ENCODE data around the gene ALOX15.
A peak's percentile ranks its signal among the peaks of the same experiment; 100 is the strongest.

Gene ALOX15

DNA sequence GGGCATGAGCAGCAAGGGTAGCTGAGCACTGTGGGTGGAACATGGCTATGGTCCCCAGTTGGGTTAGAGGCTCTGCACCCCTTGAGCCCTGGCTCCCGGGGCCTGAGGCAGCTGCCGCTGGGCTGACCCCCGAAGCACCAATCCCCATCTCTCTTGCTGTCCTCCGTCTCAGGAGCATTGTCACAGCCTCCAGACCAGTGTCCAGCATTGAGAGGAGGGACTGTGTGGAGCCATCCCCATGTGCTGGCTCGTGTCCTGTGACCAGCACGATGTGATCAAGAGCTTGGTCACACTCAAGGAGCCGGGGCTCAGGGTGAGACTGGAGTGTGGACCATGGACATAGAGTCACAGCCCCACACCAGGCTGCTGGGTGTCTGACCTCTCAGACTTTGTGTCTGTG is 54.3 kb downstream of the ALOX15 start:
- DNase-seq (ENCODE audit: insufficient read length, low spot score) (no peak), FAIRE-seq (no peak)
- TF ChIP-seq, protein P1, sequence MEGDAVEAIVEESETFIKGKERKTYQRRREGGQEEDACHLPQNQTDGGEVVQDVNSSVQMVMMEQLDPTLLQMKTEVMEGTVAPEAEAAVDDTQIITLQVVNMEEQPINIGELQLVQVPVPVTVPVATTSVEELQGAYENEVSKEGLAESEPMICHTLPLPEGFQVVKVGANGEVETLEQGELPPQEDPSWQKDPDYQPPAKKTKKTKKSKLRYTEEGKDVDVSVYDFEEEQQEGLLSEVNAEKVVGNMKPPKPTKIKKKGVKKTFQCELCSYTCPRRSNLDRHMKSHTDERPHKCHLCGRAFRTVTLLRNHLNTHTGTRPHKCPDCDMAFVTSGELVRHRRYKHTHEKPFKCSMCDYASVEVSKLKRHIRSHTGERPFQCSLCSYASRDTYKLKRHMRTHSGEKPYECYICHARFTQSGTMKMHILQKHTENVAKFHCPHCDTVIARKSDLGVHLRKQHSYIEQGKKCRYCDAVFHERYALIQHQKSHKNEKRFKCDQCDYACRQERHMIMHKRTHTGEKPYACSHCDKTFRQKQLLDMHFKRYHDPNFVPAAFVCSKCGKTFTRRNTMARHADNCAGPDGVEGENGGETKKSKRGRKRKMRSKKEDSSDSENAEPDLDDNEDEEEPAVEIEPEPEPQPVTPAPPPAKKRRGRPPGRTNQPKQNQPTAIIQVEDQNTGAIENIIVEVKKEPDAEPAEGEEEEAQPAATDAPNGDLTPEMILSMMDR (IDR thresholded peaks at IDR 0.05; ENCODE audit: insufficient read depth, missing control alignments) = no peak

DNA sequence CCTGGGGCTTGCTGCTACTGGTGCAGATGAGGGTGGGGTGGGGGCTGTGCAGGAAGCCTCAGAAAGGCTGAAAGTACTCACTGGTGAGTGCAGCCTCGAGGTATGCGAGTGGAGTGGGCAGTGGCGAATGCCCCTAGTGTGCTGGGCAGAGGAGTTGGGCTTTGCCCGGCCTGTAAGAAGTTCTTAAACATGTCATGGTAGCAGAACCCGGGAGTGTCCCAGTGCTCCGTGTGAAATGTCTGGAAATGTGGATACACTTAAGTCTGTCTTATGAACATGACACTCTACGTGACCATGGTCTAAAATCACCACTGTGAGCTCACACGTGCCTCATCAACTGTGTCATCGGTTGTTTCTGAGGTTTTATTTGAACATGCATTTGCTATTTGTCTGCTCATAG is 55.4 kb downstream of the ALOX15 start:
- DNase-seq (ENCODE audit: insufficient read length, low spot score) = no peak
- TF ChIP-seq, protein P1 (IDR thresholded peaks at IDR 0.05; ENCODE audit: insufficient read depth, missing control alignments) = no peak
- no peak for FAIRE-seq

DNA sequence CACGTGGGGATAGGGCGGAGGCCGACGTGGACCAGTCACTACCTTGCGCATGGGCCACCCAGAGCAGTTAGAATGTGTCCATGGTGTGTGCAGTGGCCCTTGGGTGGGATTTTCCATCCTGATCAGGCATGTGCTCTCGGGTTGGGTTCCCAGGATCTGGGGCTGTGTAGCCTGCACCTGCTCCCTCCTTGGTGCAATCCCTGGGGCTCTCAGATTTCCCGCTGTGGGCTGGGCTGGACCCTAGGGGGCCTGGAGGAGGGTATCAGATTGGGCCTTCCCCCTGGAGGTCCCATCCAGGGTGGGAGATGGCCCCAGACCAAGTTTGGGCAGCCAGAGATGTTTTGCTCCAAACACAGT is 55.9 kb downstream of the ALOX15 start:
- TF ChIP-seq, protein P1 (IDR thresholded peaks at IDR 0.05; ENCODE audit: insufficient read depth, missing control alignments) = no peak
- DNase-seq (ENCODE audit: insufficient read length, low spot score) (no peak), FAIRE-seq (no peak)

DNA sequence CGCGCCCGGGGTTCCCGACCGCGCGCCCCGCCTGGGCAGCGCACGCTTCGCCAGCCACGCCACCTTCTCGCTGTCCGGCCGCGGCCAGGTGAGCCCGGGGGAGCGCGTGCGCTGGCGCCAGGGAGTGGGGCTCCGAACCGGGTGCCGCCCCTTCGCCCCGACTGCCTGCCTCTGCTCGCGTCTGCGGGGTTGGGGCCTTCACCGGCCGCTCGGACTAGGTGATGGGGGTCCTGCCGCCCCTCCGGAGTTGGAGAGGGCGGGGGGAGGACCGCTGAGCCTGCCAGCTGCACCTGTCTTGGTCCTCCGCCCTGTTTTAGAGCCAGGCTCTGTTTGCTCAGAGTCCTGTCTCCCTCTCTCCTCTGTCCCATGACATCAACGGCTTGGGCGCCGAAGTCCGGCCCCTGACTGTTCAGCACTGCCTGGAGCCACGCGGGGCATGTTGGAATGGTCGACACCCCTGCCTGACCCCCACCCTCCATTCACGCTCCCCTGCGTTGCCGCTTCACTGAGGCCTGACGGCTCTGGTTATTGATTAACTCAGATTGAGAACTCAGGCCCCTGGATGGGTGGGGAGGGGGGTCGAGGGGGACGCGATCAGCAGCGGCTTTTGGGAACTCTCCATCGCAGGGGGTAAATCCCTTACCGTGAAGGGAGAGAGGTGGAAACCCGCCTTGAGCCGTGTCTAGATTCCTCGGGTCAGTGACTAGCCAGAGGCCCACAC is 56.4 kb downstream of the ALOX15 start:
- FAIRE-seq = no peak
- TF ChIP-seq, protein P1 (IDR thresholded peaks at IDR 0.05; ENCODE audit: insufficient read depth, missing control alignments) = no peak
- DNase-seq (ENCODE audit: insufficient read length, low spot score) = no peak

DNA sequence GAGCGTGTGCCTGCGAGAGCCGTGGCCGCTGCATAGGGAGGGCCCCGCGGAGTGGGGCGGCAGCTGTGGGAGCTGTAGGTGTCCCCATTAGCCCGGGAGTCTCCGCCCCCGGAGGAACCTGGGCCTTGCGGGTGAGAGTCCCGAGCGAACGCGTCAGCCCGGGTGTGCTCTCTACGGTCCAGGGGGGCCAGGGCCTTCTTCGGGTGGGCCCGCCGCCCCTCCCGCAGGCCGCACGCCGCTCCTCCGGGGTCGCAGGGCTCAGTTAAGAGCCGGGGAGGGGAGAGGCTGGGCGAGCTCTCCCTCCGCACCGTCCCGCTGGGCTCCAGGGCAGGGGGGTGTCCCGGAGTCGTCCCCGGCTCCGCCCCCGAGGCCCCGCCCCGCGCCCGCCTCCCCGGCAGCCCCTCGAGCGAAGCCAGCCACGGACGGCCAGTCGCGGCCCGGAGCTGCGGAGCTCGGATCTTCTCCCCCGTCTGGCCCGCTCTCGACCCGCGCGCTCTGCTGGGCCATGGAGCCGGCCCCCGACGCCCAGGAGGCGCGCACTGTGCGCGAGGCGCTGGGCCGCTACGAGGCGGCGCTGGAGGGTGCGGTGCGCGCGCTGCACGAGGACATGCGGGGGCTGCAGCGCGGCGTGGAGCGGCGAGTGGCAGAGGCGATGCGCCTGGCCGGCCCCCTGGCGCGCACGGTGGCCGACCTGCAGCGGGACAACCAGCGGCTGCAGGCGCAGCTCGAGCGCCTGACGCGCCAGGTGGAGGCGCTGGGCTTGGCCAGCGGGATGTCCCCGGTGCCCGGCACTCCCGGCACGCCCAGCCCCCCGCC is 57.2 kb downstream of the ALOX15 start, which contains the start of gene SMTNL2:
Gene SMTNL2 (plus strand): TSS at position 429 of the 816 bp plus-strand sequence. CDS start 77 bp downstream, at position 506.
- DNase-seq (ENCODE audit: insufficient read length, low spot score) (peak; percentile 91), FAIRE-seq (no peak)
- TF ChIP-seq, protein P1 (IDR thresholded peaks at IDR 0.05; ENCODE audit: insufficient read depth, missing control alignments) = no peak

DNA sequence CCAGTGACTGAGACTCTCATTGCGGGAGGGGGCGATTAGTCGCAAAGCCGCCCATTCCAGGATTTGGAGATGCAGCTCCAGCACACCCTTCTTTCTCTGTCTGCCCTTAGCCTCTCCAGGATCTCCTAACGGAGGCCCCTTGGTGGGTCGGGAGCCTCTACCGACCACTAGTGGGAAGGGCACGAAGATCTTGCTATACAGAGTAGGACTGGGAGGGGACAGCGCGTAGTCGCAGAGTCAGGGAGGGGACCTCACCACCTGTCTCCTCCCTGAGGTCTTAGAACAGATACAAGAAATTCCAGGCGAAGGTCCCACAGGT is 57.7 kb downstream of the ALOX15 start:
- FAIRE-seq (no peak), DNase-seq (ENCODE audit: insufficient read length, low spot score) (peak; percentile 68)
- TF ChIP-seq, protein P1 (IDR thresholded peaks at IDR 0.05; ENCODE audit: insufficient read depth, missing control alignments) = no peak

DNA sequence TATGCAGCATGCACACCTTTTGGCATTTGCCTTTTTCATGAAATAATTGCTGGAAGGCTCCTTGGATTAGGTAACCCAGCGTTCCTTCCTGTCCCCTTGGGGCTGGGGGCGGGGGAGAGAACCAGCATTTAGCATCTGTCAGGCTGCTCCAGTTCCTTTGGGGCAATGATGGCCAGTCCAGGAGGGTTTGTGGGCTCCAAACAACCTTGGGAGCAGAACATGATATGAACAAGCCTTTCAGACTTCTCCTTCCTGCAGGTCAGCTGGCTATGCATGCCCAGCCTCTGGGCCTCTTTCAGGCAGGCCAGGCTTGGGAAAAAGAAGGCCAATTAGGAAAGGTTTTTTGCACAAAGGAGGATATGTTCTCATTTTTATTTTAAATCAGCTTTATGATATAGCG is 58.3 kb downstream of the ALOX15 start:
- TF ChIP-seq, protein P1 (IDR thresholded peaks at IDR 0.05; ENCODE audit: insufficient read depth, missing control alignments) = no peak
- FAIRE-seq (no peak), DNase-seq (ENCODE audit: insufficient read length, low spot score) (no peak)

Data from D721Med (cell line).